HEK293T (cell line): ENCODE results near the gene SSH2.

Experiments used
- ARNT ChIP-seq: fragments of 450-650 bp; IDR thresholded peaks from 2 replicates; pipeline ENCODE4 v1.6.1; 2017; ENCODE audit warnings: mild to moderate bottlenecking
- BHLHE40 ChIP-seq: fragments of 450-650 bp; IDR thresholded peaks from 2 replicates; pipeline ENCODE4 v1.6.1; 2016; ENCODE audit warnings: mild to moderate bottlenecking, moderate library complexity, borderline replicate concordance
- CTBP1 ChIP-seq: fragments of 450-650 bp; IDR thresholded peaks from 2 replicates; pipeline ENCODE4 v1.6.1; 2016; ENCODE audit warnings: borderline replicate concordance
- ELF4 ChIP-seq: fragments of 450-650 bp; IDR thresholded peaks from 2 replicates; pipeline ENCODE4 v1.6.1; 2017; ENCODE audit warnings: antibody characterized with exemption
- FOXA1 ChIP-seq: fragments of 450-650 bp; IDR thresholded peaks from 2 replicates; pipeline ENCODE4 v1.6.1; 2016; ENCODE audit warnings: mild to moderate bottlenecking
- FOXK2 ChIP-seq: fragments of 450-650 bp; IDR thresholded peaks from 2 replicates; pipeline ENCODE4 v1.6.1; 2016; ENCODE audit warnings: mild to moderate bottlenecking
- FOXM1 ChIP-seq: fragments of 450-650 bp; IDR thresholded peaks from 2 replicates; pipeline ENCODE4 v1.6.1; 2017; ENCODE audit warnings: mild to moderate bottlenecking, borderline replicate concordance
- HDGF ChIP-seq: fragments of 450-650 bp; IDR thresholded peaks from 2 replicates; pipeline ENCODE4 v1.6.1; 2017; ENCODE audit warnings: antibody characterized with exemption, borderline replicate concordance
- LEF1 ChIP-seq: fragments of 450-650 bp; IDR thresholded peaks from 2 replicates; pipeline ENCODE4 v1.6.1; 2017; ENCODE audit warnings: mild to moderate bottlenecking, borderline replicate concordance
- NFRKB ChIP-seq: fragments of 450-650 bp; IDR thresholded peaks from 2 replicates; pipeline ENCODE4 v1.6.1; 2016; ENCODE audit warnings: mild to moderate bottlenecking, moderate library complexity
- PKNOX1 ChIP-seq: fragments of 450-650 bp; IDR thresholded peaks from 2 replicates; pipeline ENCODE4 v1.6.1; 2016
- SP1 ChIP-seq: fragments of 450-650 bp; IDR thresholded peaks from 2 replicates; pipeline ENCODE4 v1.6.1; 2017
- SUZ12 ChIP-seq: fragments of 450-650 bp; IDR thresholded peaks from 2 replicates; pipeline ENCODE4 v1.6.1; 2016; ENCODE audit warnings: mild to moderate bottlenecking
- TARDBP ChIP-seq: fragments of 450-650 bp; IDR thresholded peaks from 2 replicates; pipeline ENCODE4 v1.6.1; 2016

GRCh38 chr17:29793501-29793900 is 136.5 kb downstream of the SSH2 start:
- no peak for TF ChIP-seq SP1
- no peak for TF ChIP-seq LEF1
- no peak for TF ChIP-seq HDGF
- no peak for TF ChIP-seq FOXM1
- no peak for TF ChIP-seq ARNT
- no peak for TF ChIP-seq FOXA1
- no peak for TF ChIP-seq BHLHE40
- TF ChIP-seq TARDBP: no peak
- no peak for TF ChIP-seq FOXK2
- TF ChIP-seq ELF4: no peak
- no peak for TF ChIP-seq NFRKB
- TF ChIP-seq CTBP1: no peak
- TF ChIP-seq PKNOX1: no peak
- no peak for TF ChIP-seq SUZ12
